Body of pancreas (tissue), 4 donors: ENCODE results near the gene FSTL1. TPM values are rescaled to one million over a fixed set of nuclear protein-coding genes. Genes with fewer than 3 reads are reported as not detected.

Source experiments
- ATAC-seq: fragments of 150-250 bp; one replicate; pipeline ENCODE4 v1.9.1; 2016
- DNase-seq, 4 donors: peaks; one replicate each; pipeline ENCODE4 v3.0.0-alpha.2; 2019
- H3K27ac ChIP-seq, 4 donors: fragments of 200-600 bp; sonication (generic); 1 replicate in 3 of 4; 2 replicates in 1 of 4; pipeline versions ENCODE4 v1.5.1 to v1.6.1; 2016 to 2019; ENCODE audit warnings: mild to moderate bottlenecking in 1 of 4, mixed read lengths in 1 of 4, moderate library complexity in 1 of 4
- H3K27me3 ChIP-seq, 2 donors: fragments of 200-600 bp; sonication (generic); one replicate each; pipeline ENCODE4 v1.6.0; 2016; ENCODE audit warnings: mild to moderate bottlenecking in 1 of 2
- H3K36me3 ChIP-seq, 2 donors: fragments of 200-600 bp; sonication (generic); replicated peaks in 1 of 2; 2 replicates each; pipeline ENCODE4 v1.5.1; 2016; ENCODE audit warnings: low read depth in 2 of 2; ENCODE audit not compliant: insufficient read depth in 1 of 2
- H3K4me1 ChIP-seq: fragments of 200-600 bp; sonication (generic); one replicate; pipeline ENCODE4 v1.6.0; 2016
- H3K4me3 ChIP-seq, 2 donors: fragments of 200-600 bp; sonication (generic); 1 replicate in 1 of 2; 2 replicates in 1 of 2; pipeline ENCODE4 v1.5.1; 2016 to 2019
- H3K9me3 ChIP-seq, 3 donors: fragments of 200-600 bp; sonication (generic); 1 replicate in 2 of 3; 2 replicates in 1 of 3; pipeline ENCODE4 v1.5.1; 2016
- CTCF ChIP-seq, 7 experiments: fragments of 450-650 bp in 4 of 7; fragments of 200-600 bp in 3 of 7; sonication (generic) in 3 of 7; IDR thresholded peaks; one replicate each; pipeline ENCODE4 v1.5.1; 2016 to 2019; ENCODE audit warnings: antibody characterized with exemption in 7 of 7
- POLR2A ChIP-seq, 3 donors: fragments of 450-650 bp; IDR thresholded peaks; one replicate each; pipeline ENCODE4 v1.6.1; 2016; ENCODE audit warnings: antibody characterized with exemption in 3 of 3, mild to moderate bottlenecking in 2 of 3
- WGBS, 2 donors: methylation state at CpG; one replicate each; pipeline ENCODE4 v1.1.5; 2017; 5-methylcytosine and 5-hydroxymethylcytosine counted together
- intact Hi-C: fragments of 100-400 bp; cut with DNase I; formaldehyde crosslinking; loops from one replicate; pipeline ENCODE4 v1.15.1; 2023
- total RNA-seq, 2 donors: library from RNA; depleted of rRNA; stranded (reverse); fragments of >200 nt; gene quantifications; one replicate each; pipeline ENCODE4 v1.1.0, GENCODE V29; 2016

Gene FSTL1
- total RNA-seq, 2 donors from 2014 or later: 55.0 to 82.2 TPM

GRCh38 chr3:120496278-120497002 lies 45.6 kb upstream of the FSTL1 start:
- TF ChIP-seq CTCF (IDR thresholded peaks at IDR 0.05) (no peak), POLR2A (IDR thresholded peaks at IDR 0.05) (no peak)
- Histone ChIP-seq H3K27me3 (no peaks in the 10 kb centered on the region), H3K36me3 (no peaks in the 10 kb centered on the region), H3K4me1 (no peaks in the 10 kb centered on the region), H3K4me3 (no peak overlapping the region), H3K9me3 (no peaks in the 10 kb centered on the region), H3K27ac (no peak overlapping the region)
- DNase-seq (no peak), ATAC-seq (no peak)
- intact Hi-C loops: no loop called here
- WGBS, 2 donors: 83 to 94% methylated on average over 3 of the region's 3 CpGs

GRCh38 chr3:120495809-120496208 lies 45.0 kb upstream of the FSTL1 start:
- ATAC-seq: no peak
- H3K27me3 ChIP-seq: no peaks in the 10 kb centered on the region
- no peak overlapping the region for H3K27ac ChIP-seq
- WGBS, 2 donors: 85 to 87% methylated on average over 2 of the region's 2 CpGs
- H3K4me1 ChIP-seq: no peaks in the 10 kb centered on the region
- intact Hi-C loops: no loop called here
- no peak overlapping the region for H3K4me3 ChIP-seq
- DNase-seq: no peak
- no peaks in the 10 kb centered on the region for H3K36me3 ChIP-seq
- H3K9me3 ChIP-seq: no peaks in the 10 kb centered on the region
- TF ChIP-seq POLR2A (IDR thresholded peaks at IDR 0.05): no peak
- TF ChIP-seq CTCF (IDR thresholded peaks at IDR 0.05): no peak

GRCh38 chr3:120492103-120492502 lies 41.3 kb upstream of the FSTL1 start:
- ATAC-seq (no peak), DNase-seq (no peak)
- H3K4me3 ChIP-seq: no peak overlapping the region
- TF ChIP-seq POLR2A (IDR thresholded peaks at IDR 0.05): no peak
- no peaks in the 10 kb centered on the region for H3K9me3 ChIP-seq
- intact Hi-C loops: no loop called here
- H3K4me1 ChIP-seq: no peaks in the 10 kb centered on the region
- H3K27me3 ChIP-seq: no peaks in the 10 kb centered on the region
- no peaks in the 10 kb centered on the region for H3K36me3 ChIP-seq
- 65 to 72% methylated on average over 5 of the region's 5 CpGs for WGBS, 2 donors
- no peak overlapping the region for H3K27ac ChIP-seq

GRCh38 chr3:120489421-120489820 lies 38.6 kb upstream of the FSTL1 start:
- WGBS, 2 donors: 89 to 95% methylated on average over 2 of the region's 2 CpGs
- Histone ChIP-seq H3K4me3 (no peak overlapping the region), H3K4me1 (no peaks in the 10 kb centered on the region), H3K27ac (no peak overlapping the region), H3K9me3 (no peaks in the 10 kb centered on the region), H3K27me3 (no peaks in the 10 kb centered on the region), H3K36me3 (no peaks in the 10 kb centered on the region)
- intact Hi-C loops: no loop called here
- DNase-seq: no peak
- TF ChIP-seq POLR2A (IDR thresholded peaks at IDR 0.05): no peak
- TF ChIP-seq CTCF (IDR thresholded peaks at IDR 0.05): no peak
- no peak for ATAC-seq

GRCh38 chr3:120488296-120488695 lies 37.5 kb upstream of the FSTL1 start:
- 76 to 85% methylated on average over 3 of the region's 3 CpGs for WGBS, 2 donors
- no peak for ATAC-seq
- intact Hi-C loops: no loop called here
- H3K9me3 ChIP-seq: no peaks in the 10 kb centered on the region
- H3K27ac ChIP-seq: no peak overlapping the region
- H3K4me3 ChIP-seq: no peak overlapping the region
- DNase-seq: no peak
- peaks cover 4% of the 10 kb centered on the region for H3K4me1 ChIP-seq
- TF ChIP-seq POLR2A (IDR thresholded peaks at IDR 0.05): no peak
- TF ChIP-seq CTCF (IDR thresholded peaks at IDR 0.05): no peak
- H3K36me3 ChIP-seq: no peaks in the 10 kb centered on the region
- H3K27me3 ChIP-seq: no peaks in the 10 kb centered on the region
